ENCODE results near the gene PHF12. TPM values are rescaled to one million over a fixed set of nuclear protein-coding genes. Genes with fewer than 3 reads are reported as not detected.

PHF12 gene
- total and polyA plus RNA-seq, 2 of the 13 experiments (the other 11 are each of a cell fraction or from before 2014, with no cell fraction given): 9.8 to 17.1 TPM

DNA sequence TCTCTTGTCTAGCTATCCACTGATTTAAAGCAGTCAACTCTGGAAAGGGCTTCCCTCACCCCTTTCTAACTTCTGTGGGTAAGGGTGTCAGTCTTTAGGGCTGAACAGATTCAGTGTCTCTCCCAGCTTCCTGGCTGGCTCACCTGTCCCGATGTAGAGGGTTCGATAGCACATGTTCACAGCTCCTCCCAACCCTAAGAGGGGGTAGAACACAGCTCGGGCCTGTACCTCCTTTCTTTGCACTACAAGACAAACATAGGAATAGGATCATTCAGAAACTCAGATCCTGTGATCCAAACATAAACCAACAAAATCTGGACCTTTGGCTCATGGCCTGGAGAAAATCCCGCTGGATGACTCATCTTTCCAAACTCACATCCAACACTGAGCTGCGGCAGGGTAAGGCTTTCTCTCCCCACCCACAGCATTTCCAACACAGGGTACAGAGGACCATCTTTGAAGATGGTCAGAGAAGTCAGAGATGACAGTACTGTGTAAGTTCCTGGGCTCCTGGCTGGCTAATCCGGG lies 42.6 kb downstream of the PHF12 start:
- TSS peak; percentile 10 for BruUV-seq (replicated peaks)
- Histone ChIP-seq H3K79me2 (ENCODE audit: insufficient read depth, low read length) (no peaks in the 10 kb centered on the region), H3K9ac (ENCODE audit: insufficient read depth, low read depth, low read length) (peak overlapping the region; percentile 44), H3K27ac (ENCODE audit: extremely low read length, insufficient read depth, low read length) (peak overlapping the region; percentile 70), H4K20me1 (ENCODE audit: insufficient read depth, low read length) (peaks cover 4% of the 10 kb centered on the region; the same call in 1 of the 2 replicates), H3K36me3 (replicated peaks in 1 of 2; ENCODE audit: control insufficient read depth in 1 of 2, insufficient read depth in 2 of 2, low read length in 2 of 2) (peaks cover 28 to 70% of the 10 kb centered on the region in 2 experiments), H3K4me1 (ENCODE audit: insufficient read depth, low read length) (peaks cover 63% of the 10 kb centered on the region), H2AFZ (ENCODE audit: low read length) (no peak overlapping the region), H3K4me3 (replicated peaks in 1 of 3; ENCODE audit: insufficient read depth in 1 of 3, low read depth in 2 of 3, low read length in 3 of 3) (no peak overlapping the region; a peak in 1 of 6 replicates), H3K4me2 (ENCODE audit: low read depth, low read length) (peak overlapping the region; percentile 50), H3K9me3 (ENCODE audit: low read length) (no peaks in the 10 kb centered on the region), H3K27me3 (ENCODE audit: control insufficient read depth in 1 of 2, insufficient read depth in 2 of 2, low read length in 2 of 2) (no peaks in the 10 kb centered on the region)
- CTCF ChIA-PET (ENCODE audit: low intra/inter-chr PET ratio, low total read pairs): no interaction called here
- peak; percentile 97 for FAIRE-seq
- POLR2A ChIA-PET: interaction anchor here (1.0 to 2.5 kb wide), 11 partner anchors 12 to 272 kb away, joined by 3 to 16 read pairs (median 4); partner anchors contain the start of genes FLOT2, MYO18A, PHF12 and PIPOX
- WGBS (ENCODE audit: low lambda C conversion rate): 8% methylated on average over 5 of the region's 6 CpGs
- ATAC-seq: peak; percentile 80
- peak; percentile 86 for DNase-seq (ENCODE audit: low spot score)
- in situ Hi-C loops (cut with HindIII; ENCODE audit: extremely low pct_ligation_motif_present, low pct_unique_long_range_greater_than_20kb) (no loop called here), intact Hi-C loops (cut with micrococcal nuclease; ENCODE audit: unreplicated experiment) (loop anchor here (2.0 kb wide), 1 partner anchor 66 kb away; the partner anchor contains the start of gene FAM222B)
- TF ChIP-seq, protein P1, sequence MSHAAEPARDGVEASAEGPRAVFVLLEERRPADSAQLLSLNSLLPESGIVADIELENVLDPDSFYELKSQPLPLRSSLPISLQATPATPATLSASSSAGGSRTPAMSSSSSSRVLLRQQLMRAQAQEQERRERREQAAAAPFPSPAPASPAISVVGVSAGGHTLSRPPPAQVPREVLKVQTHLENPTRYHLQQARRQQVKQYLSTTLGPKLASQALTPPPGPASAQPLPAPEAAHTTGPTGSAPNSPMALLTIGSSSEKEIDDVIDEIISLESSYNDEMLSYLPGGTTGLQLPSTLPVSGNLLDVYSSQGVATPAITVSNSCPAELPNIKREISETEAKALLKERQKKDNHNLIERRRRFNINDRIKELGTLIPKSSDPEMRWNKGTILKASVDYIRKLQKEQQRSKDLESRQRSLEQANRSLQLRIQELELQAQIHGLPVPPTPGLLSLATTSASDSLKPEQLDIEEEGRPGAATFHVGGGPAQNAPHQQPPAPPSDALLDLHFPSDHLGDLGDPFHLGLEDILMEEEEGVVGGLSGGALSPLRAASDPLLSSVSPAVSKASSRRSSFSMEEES (CRISPR knock-in tag; IDR thresholded peaks at IDR 0.05): peak; percentile 73; the same call in 1 of the 2 replicates
- TF ChIP-seq ZBTB7B (CRISPR knock-in tag; IDR thresholded peaks at IDR 0.05) (no peak), HOXA9 (CRISPR knock-in tag; IDR thresholded peaks at IDR 0.05; ENCODE audit: borderline replicate concordance) (no peak), ZNF256 (CRISPR knock-in tag; conservative IDR thresholded peaks at IDR 0.05) (no peak), ZNF292 (CRISPR knock-in tag; IDR thresholded peaks at IDR 0.05; ENCODE audit: borderline replicate concordance, low read depth) (no peak), ZNF564 (CRISPR knock-in tag; IDR thresholded peaks at IDR 0.05) (no peak), ZFX (CRISPR knock-in tag; IDR thresholded peaks at IDR 0.05; ENCODE audit: low read depth) (peak; percentile 73), ZNF350 (CRISPR knock-in tag; IDR thresholded peaks at IDR 0.05; ENCODE audit: borderline replicate concordance, low read depth) (no peak), PAWR (CRISPR knock-in tag; IDR thresholded peaks at IDR 0.05; ENCODE audit: borderline replicate concordance) (no peak), ZNF589 (CRISPR knock-in tag; conservative IDR thresholded peaks at IDR 0.05) (no peak), CC2D1A (CRISPR knock-in tag; IDR thresholded peaks at IDR 0.05) (0 out of 2 replicates have a peak, but pooled peaks have one; percentile 41), PLRG1 (conservative IDR thresholded peaks at IDR 0.05) (no peak), NCOA5 (CRISPR knock-in tag; IDR thresholded peaks at IDR 0.05) (no peak), CREB1 (IDR thresholded peaks at IDR 0.05) (no peak), CREB1 (CRISPR knock-in tag; IDR thresholded peaks at IDR 0.05) (no peak)
- TF ChIP-seq, protein P2, sequence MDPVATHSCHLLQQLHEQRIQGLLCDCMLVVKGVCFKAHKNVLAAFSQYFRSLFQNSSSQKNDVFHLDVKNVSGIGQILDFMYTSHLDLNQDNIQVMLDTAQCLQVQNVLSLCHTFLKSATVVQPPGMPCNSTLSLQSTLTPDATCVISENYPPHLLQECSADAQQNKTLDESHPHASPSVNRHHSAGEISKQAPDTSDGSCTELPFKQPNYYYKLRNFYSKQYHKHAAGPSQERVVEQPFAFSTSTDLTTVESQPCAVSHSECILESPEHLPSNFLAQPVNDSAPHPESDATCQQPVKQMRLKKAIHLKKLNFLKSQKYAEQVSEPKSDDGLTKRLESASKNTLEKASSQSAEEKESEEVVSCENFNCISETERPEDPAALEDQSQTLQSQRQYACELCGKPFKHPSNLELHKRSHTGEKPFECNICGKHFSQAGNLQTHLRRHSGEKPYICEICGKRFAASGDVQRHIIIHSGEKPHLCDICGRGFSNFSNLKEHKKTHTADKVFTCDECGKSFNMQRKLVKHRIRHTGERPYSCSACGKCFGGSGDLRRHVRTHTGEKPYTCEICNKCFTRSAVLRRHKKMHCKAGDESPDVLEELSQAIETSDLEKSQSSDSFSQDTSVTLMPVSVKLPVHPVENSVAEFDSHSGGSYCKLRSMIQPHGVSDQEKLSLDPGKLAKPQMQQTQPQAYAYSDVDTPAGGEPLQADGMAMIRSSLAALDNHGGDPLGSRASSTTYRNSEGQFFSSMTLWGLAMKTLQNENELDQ (CRISPR knock-in tag; IDR thresholded peaks at IDR 0.05; ENCODE audit: borderline replicate concordance): no peak
- TF ChIP-seq, protein P3, sequence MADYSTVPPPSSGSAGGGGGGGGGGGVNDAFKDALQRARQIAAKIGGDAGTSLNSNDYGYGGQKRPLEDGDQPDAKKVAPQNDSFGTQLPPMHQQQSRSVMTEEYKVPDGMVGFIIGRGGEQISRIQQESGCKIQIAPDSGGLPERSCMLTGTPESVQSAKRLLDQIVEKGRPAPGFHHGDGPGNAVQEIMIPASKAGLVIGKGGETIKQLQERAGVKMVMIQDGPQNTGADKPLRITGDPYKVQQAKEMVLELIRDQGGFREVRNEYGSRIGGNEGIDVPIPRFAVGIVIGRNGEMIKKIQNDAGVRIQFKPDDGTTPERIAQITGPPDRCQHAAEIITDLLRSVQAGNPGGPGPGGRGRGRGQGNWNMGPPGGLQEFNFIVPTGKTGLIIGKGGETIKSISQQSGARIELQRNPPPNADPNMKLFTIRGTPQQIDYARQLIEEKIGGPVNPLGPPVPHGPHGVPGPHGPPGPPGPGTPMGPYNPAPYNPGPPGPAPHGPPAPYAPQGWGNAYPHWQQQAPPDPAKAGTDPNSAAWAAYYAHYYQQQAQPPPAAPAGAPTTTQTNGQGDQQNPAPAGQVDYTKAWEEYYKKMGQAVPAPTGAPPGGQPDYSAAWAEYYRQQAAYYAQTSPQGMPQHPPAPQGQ (CRISPR knock-in tag; IDR thresholded peaks at IDR 0.05; ENCODE audit: borderline replicate concordance): no peak
- TF ChIP-seq, protein P4, sequence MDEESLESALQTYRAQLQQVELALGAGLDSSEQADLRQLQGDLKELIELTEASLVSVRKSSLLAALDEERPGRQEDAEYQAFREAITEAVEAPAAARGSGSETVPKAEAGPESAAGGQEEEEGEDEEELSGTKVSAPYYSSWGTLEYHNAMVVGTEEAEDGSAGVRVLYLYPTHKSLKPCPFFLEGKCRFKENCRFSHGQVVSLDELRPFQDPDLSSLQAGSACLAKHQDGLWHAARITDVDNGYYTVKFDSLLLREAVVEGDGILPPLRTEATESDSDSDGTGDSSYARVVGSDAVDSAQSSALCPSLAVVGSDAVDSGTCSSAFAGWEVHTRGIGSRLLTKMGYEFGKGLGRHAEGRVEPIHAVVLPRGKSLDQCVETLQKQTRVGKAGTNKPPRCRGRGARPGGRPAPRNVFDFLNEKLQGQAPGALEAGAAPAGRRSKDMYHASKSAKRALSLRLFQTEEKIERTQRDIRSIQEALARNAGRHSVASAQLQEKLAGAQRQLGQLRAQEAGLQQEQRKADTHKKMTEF (CRISPR knock-in tag; IDR thresholded peaks at IDR 0.05): 0 out of 2 replicates have a peak, but pooled peaks have one; percentile 44
